SK-N-MC (cell line): ENCODE data around the gene SUN1.

ENCODE experiments used
- DNase-seq: peaks from one replicate; pipeline ENCODE4 v3.0.0-alpha.2; 2011; ENCODE audit warnings: low read depth, low spot score
- H3K27ac ChIP-seq: fragments of 200-600 bp; sonication (generic); 2 replicates; pipeline ENCODE4 v1.5.1; 2016; ENCODE audit warnings: mixed run types
- H3K36me3 ChIP-seq: fragments of 200-600 bp; sonication (generic); 2 replicates; pipeline ENCODE4 v1.6.1; 2017; ENCODE audit warnings: antibody characterized with exemption, low read length, mixed read lengths; ENCODE audit not compliant: insufficient read depth
- H3K4me3 ChIP-seq: fragments of 200-600 bp; sonication (generic); 2 replicates; pipeline ENCODE4 v1.5.1; 2016
- H3K9ac ChIP-seq: fragments of 200-600 bp; sonication (generic); 2 replicates; pipeline ENCODE4 v1.8.0; 2017; ENCODE audit warnings: mixed run types, mixed read lengths; ENCODE audit not compliant: insufficient read length
- H3K9me3 ChIP-seq: fragments of 200-600 bp; sonication (generic); 2 replicates; pipeline ENCODE4 v1.6.1; 2017; ENCODE audit warnings: low read depth, mild to moderate bottlenecking, antibody characterized with exemption, low read length, moderate library complexity, mixed read lengths
- EZH2 ChIP-seq: fragments of 200-600 bp; sonication (generic); IDR thresholded peaks from one replicate; pipeline ENCODE4 v1.6.1; 2017; ENCODE audit warnings: antibody characterized with exemption
- FOXP2 ChIP-seq: optimal IDR thresholded peaks from 2 replicates; pipeline ENCODE3; 2011; ENCODE audit warnings: mild to moderate bottlenecking, moderate library complexity; ENCODE audit not compliant: insufficient read depth; ENCODE audit errors: extremely low read length, control extremely low read depth
- POLR2AphosphoS5 ChIP-seq: IDR thresholded peaks from 2 replicates; pipeline ENCODE4 v1.6.1; 2012; ENCODE audit warnings: mild to moderate bottlenecking, low read depth, low read length, borderline replicate concordance

The SUN1 gene

GRCh38 chr7:820341-820740, 11.9 kb upstream of the SUN1 start:
- no peak for DNase-seq
- peak overlapping the region; percentile 37 for H3K9ac ChIP-seq

GRCh38 chr7:821688-822087, 10.6 kb upstream of the SUN1 start:
- no peak for DNase-seq
- Histone ChIP-seq H3K36me3 (no peaks in the 10 kb centered on the region; the same call in none of the 2 replicates), H3K27ac (no peak overlapping the region), H3K9me3 (no peaks in the 10 kb centered on the region), H3K4me3 (no peak overlapping the region), H3K9ac (no peak overlapping the region)
- TF ChIP-seq POLR2AphosphoS5: no peak
- no peak for TF ChIP-seq FOXP2
- TF ChIP-seq EZH2: no peak

More at GRCh38 chr7:820341-820740, 11.9 kb upstream of the SUN1 start:
- Histone ChIP-seq H3K9me3 (no peaks in the 10 kb centered on the region), H3K36me3 (no peaks in the 10 kb centered on the region; the same call in 1 of the 2 replicates), H3K27ac (no peak overlapping the region), H3K4me3 (no peak overlapping the region)
- no peak for TF ChIP-seq EZH2
- TF ChIP-seq FOXP2: no peak
- no peak for TF ChIP-seq POLR2AphosphoS5

GRCh38 chr7:822692-823276, 9.5 kb upstream of the SUN1 start:
- Histone ChIP-seq H3K9me3 (no peaks in the 10 kb centered on the region), H3K4me3 (no peak overlapping the region), H3K36me3 (no peaks in the 10 kb centered on the region; the same call in none of the 2 replicates), H3K9ac (no peak overlapping the region), H3K27ac (no peak overlapping the region)
- no peak for DNase-seq
- no peak for TF ChIP-seq POLR2AphosphoS5
- no peak for TF ChIP-seq EZH2
- TF ChIP-seq FOXP2: no peak

- Histone ChIP-seq H3K9ac (no peak overlapping the region), H3K27ac (0 out of 2 replicates have a peak overlapping the region, but pooled peaks have one; percentile 6), H3K9me3 (no peaks in the 10 kb centered on the region), H3K4me3 (no peak overlapping the region), H3K36me3 (no peaks in the 10 kb centered on the region; the same call in 1 of the 2 replicates)
- no peak for DNase-seq
- TF ChIP-seq POLR2AphosphoS5: no peak
- no peak for TF ChIP-seq FOXP2
- TF ChIP-seq EZH2: no peak
Measured at GRCh38 chr7:823649-824048, 8.6 kb upstream of the SUN1 start.

- 0 out of 2 replicates have a peak overlapping the region, but pooled peaks have one; percentile 6 for H3K27ac ChIP-seq
- no peak for DNase-seq
- TF ChIP-seq POLR2AphosphoS5 (no peak), FOXP2 (no peak)
- H3K4me3 ChIP-seq: no peak overlapping the region
- no peaks in the 10 kb centered on the region; the same call in 1 of the 2 replicates for H3K36me3 ChIP-seq
- no peak overlapping the region for H3K9ac ChIP-seq
- H3K9me3 ChIP-seq: no peaks in the 10 kb centered on the region
Measured at GRCh38 chr7:824081-824480, 8.2 kb upstream of the SUN1 start.

- Histone ChIP-seq H3K4me3 (no peak overlapping the region), H3K36me3 (no peaks in the 10 kb centered on the region; the same call in 1 of the 2 replicates), H3K9me3 (no peaks in the 10 kb centered on the region), H3K9ac (no peak overlapping the region), H3K27ac (no peak overlapping the region)
- TF ChIP-seq FOXP2 (no peak), POLR2AphosphoS5 (no peak), EZH2 (no peak)
- no peak for DNase-seq
Measured at GRCh38 chr7:824664-825063, 7.6 kb upstream of the SUN1 start.

GRCh38 chr7:825386-825785, 6.9 kb upstream of the SUN1 start:
- 0 out of 2 replicates have a peak overlapping the region, but pooled peaks have one; percentile 26 for H3K27ac ChIP-seq
- no peak overlapping the region for H3K4me3 ChIP-seq
- no peak for TF ChIP-seq FOXP2
- no peak for TF ChIP-seq EZH2
- TF ChIP-seq POLR2AphosphoS5: no peak
- DNase-seq: no peak
- H3K9ac ChIP-seq: no peak overlapping the region
- no peaks in the 10 kb centered on the region for H3K9me3 ChIP-seq
- H3K36me3 ChIP-seq: no peaks in the 10 kb centered on the region; the same call in 1 of the 2 replicates

GRCh38 chr7:826230-826917, 5.9 kb upstream of the SUN1 start:
- Histone ChIP-seq H3K9ac (no peak overlapping the region), H3K9me3 (no peaks in the 10 kb centered on the region), H3K27ac (no peak overlapping the region), H3K4me3 (no peak overlapping the region), H3K36me3 (no peaks in the 10 kb centered on the region; the same call in 1 of the 2 replicates)
- TF ChIP-seq EZH2 (no peak), POLR2AphosphoS5 (no peak), FOXP2 (no peak)
- DNase-seq: no peak
